B cell (primary cell): ENCODE measurements around the gene CD247. TPM values are rescaled to one million over a fixed set of nuclear protein-coding genes. Genes with fewer than 3 reads are reported as not detected.

Experiments
- ATAC-seq: fragments of 200-7000 bp; cut with Tn5 transposase; one replicate; pipeline ENCODE4 v1.10.0; 2021; ENCODE audit warnings: low read depth, mild to moderate bottlenecking, moderate number of reproducible peaks, moderate library complexity
- CTCF ChIA-PET: fragments of 350-600 bp; sonication (Branson Sonifier 250); formaldehyde crosslinking; loops from one replicate; lab custom pipeline; 2021; ENCODE audit warnings: antibody characterized with exemption, inconsistent platforms; lab: Charles Lee
- POLR2A ChIA-PET: fragments of 350-600 bp; sonication (Branson Sonifier 250); formaldehyde crosslinking; loops from one replicate; lab custom pipeline; 2021; ENCODE audit warnings: antibody characterized with exemption; lab: Charles Lee
- DNase-seq: peaks from one replicate; pipeline ENCODE4 v3.0.0; 2013
- H2AFZ ChIP-seq: 2 replicates; pipeline ENCODE4 v1.6.1; 2012; ENCODE audit warnings: mild to moderate bottlenecking, low read depth, low read length; ENCODE audit not compliant: insufficient read depth, poor library complexity, severe bottlenecking
- H3K27ac ChIP-seq, 2 donors: 1 replicate in 1 of 2; 2 replicates in 1 of 2; pipeline ENCODE4 v1.5.1; 2012 to 2013; ENCODE audit warnings: low read length in 2 of 2, mild to moderate bottlenecking in 2 of 2, moderate library complexity in 1 of 2
- H3K27me3 ChIP-seq, 4 experiments: fragments of 200-600 bp in 1 of 4; sonication (generic) in 1 of 4; replicated peaks in 1 of 4; 1 replicate in 2 of 4; 2 replicates in 2 of 4; pipeline versions ENCODE4 v1.6.1 to v1.7.0; 2013 to 2016; ENCODE audit warnings: low read length in 3 of 4, mild to moderate bottlenecking in 2 of 4, mixed read lengths in 1 of 4, moderate library complexity in 1 of 4; ENCODE audit not compliant: insufficient read depth in 4 of 4, control insufficient read depth in 3 of 4; ENCODE audit errors: control extremely low read depth in 1 of 4
- H3K36me3 ChIP-seq, 2 experiments: replicated peaks in 1 of 2; 1 replicate in 1 of 2; 2 replicates in 1 of 2; pipeline versions ENCODE4 v1.6.1 to v1.7.1; 2013; ENCODE audit warnings: low read length in 1 of 2; ENCODE audit not compliant: insufficient read depth in 2 of 2, control insufficient read depth in 1 of 2; ENCODE audit errors: control extremely low read depth in 1 of 2, extremely low read depth in 1 of 2
- H3K4me1 ChIP-seq, 2 donors: fragments of 200-600 bp in 1 of 2; sonication (generic) in 1 of 2; 1 replicate in 1 of 2; 2 replicates in 1 of 2; pipeline versions ENCODE4 v1.5.1 to v1.6.1; 2013 to 2017; ENCODE audit warnings: low read length in 2 of 2; ENCODE audit not compliant: control insufficient read depth in 2 of 2, insufficient read depth in 2 of 2
- H3K4me2 ChIP-seq: replicated peaks from 2 replicates; pipeline ENCODE3; 2012; ENCODE audit warnings: mild to moderate bottlenecking, low read depth, low read length; ENCODE audit not compliant: poor library complexity, severe bottlenecking
- H3K4me3 ChIP-seq, 5 experiments: fragments of 200-600 bp in 1 of 5; sonication (generic) in 1 of 5; 1 replicate in 3 of 5; 2 replicates in 2 of 5; pipeline versions ENCODE4 v1.5.1 to v1.7.0; 2011 to 2016; ENCODE audit warnings: low read length in 4 of 5, mild to moderate bottlenecking in 4 of 5, low read depth in 2 of 5, control low read depth in 1 of 5, moderate library complexity in 1 of 5; ENCODE audit not compliant: insufficient read depth in 1 of 5; ENCODE audit errors: control extremely low read depth in 1 of 5, extremely low read depth in 1 of 5
- H3K79me2 ChIP-seq: fragments of 200-600 bp; sonication (generic); one replicate; pipeline ENCODE4 v1.6.0; 2016; ENCODE audit warnings: low read length; ENCODE audit not compliant: control insufficient read depth, insufficient read depth
- H3K9ac ChIP-seq: fragments of 200-600 bp; sonication (generic); 2 replicates; pipeline ENCODE4 v1.6.1; 2017; ENCODE audit warnings: mild to moderate bottlenecking, low read length, moderate library complexity
- H3K9me3 ChIP-seq, 3 donors: one replicate each; pipeline versions ENCODE4 v1.6.1 to v1.7.1; 2013; ENCODE audit warnings: low read length in 2 of 3; ENCODE audit not compliant: control insufficient read depth in 2 of 3, insufficient read depth in 1 of 3; ENCODE audit errors: control extremely low read depth in 1 of 3
- H4K20me1 ChIP-seq: 2 replicates; pipeline ENCODE4 v1.6.0; 2012; ENCODE audit warnings: mild to moderate bottlenecking, low read length; ENCODE audit not compliant: insufficient read depth, control insufficient read depth, poor library complexity, severe bottlenecking
- H3K27ac Mint-ChIP-seq: one replicate; pipeline ENCODE4 v1.8.0; 2021; ENCODE audit warnings: mixed read lengths
- H3K27me3 Mint-ChIP-seq: one replicate; pipeline ENCODE4 v1.8.0; 2021; ENCODE audit warnings: mixed read lengths
- H3K4me1 Mint-ChIP-seq: one replicate; pipeline ENCODE4 v1.8.0; 2021; ENCODE audit warnings: mixed read lengths
- H3K4me3 Mint-ChIP-seq: one replicate; pipeline ENCODE4 v1.8.0; 2021; ENCODE audit warnings: mixed read lengths
- H3K9me3 Mint-ChIP-seq: one replicate; pipeline ENCODE4 v1.8.0; 2022; ENCODE audit warnings: mixed read lengths; ENCODE audit not compliant: insufficient read depth
- EZH2 ChIP-seq: IDR thresholded peaks from 2 replicates; pipeline ENCODE4 v1.6.1; 2012; ENCODE audit warnings: borderline replicate concordance, low read depth, mild to moderate bottlenecking, moderate library complexity, low read length; ENCODE audit not compliant: insufficient read depth, poor library complexity, severe bottlenecking
- WGBS: methylation state at CpG from one replicate; pipeline ENCODE4 v1.1.5; 2013; ENCODE audit warnings: missing lambda C conversion rate; ENCODE audit not compliant: insufficient coverage; 5-methylcytosine and 5-hydroxymethylcytosine counted together
- intact Hi-C: fragments of 100-400 bp; cut with micrococcal nuclease; formaldehyde crosslinking; loops from one replicate; pipeline ENCODE4 v1.10.0; 2022
- polyA plus RNA-seq: library from polyadenylated mRNA; depleted of rRNA; stranded (reverse); fragments of >200 nt; gene quantifications from 2 replicates; pipeline ENCODE4 v1.2.3, GENCODE V29; 2012
- total RNA-seq, 2 donors: library from RNA; stranded (reverse); fragments of 120-200 nt in 1 of 2; gene quantifications; 1 replicate in 1 of 2; 2 replicates in 1 of 2; pipeline versions ENCODE4 v1.2.3 to v1.2.4, GENCODE V29; 2013 to 2022
- TF ChIP-seq, protein P1 (sequence below): fragments of 200-600 bp; IDR thresholded peaks from one replicate; pipeline ENCODE4 v1.8.0; 2022; ENCODE audit warnings: antibody characterized with exemption, mild to moderate bottlenecking

The CD247 gene
- total and polyA plus RNA-seq, 2 donors (not counting 1 experiment from before 2014, with no cell fraction given) = 2.5 to 10.8 TPM

DNA sequence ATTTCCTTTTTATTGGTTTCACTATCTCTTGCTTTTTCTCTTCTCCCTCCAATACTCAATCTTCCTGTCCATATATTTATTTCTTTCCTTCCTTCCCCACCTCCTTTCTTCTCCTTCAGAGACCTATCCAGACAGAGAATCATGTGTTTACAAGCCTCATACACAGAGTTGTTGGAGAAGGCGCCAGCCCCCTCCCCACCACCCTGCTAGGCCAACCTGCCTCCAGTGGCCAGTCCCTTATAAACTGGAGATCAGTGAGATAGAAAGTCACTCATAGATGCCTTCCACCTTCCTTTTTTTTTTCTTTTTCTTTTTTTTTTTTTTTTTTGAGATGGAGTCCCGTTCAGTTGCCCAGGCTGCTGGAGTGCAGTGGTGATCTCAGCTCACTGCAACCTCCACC, 53.3 kb downstream of the CD247 start:
- ATAC-seq (no peak), DNase-seq (no peak)
- H2AFZ ChIP-seq = no peak overlapping the region
- no peaks in the 10 kb centered on the region for H4K20me1 ChIP-seq
- no peaks in the 10 kb centered on the region for H3K9me3 Mint-ChIP-seq
- H3K9ac ChIP-seq = no peak overlapping the region
- H3K4me1 Mint-ChIP-seq = no peaks in the 10 kb centered on the region
- H3K4me1 ChIP-seq = no peaks in the 10 kb centered on the region
- no peak overlapping the region for H3K4me3 ChIP-seq
- no peak overlapping the region for H3K4me2 ChIP-seq
- H3K27ac Mint-ChIP-seq = no peak overlapping the region
- no peaks in the 10 kb centered on the region for H3K79me2 ChIP-seq
- ChIA-PET CTCF (interaction anchor here (0.6 to 1.7 kb wide), 4 partner anchors 8 to 68 kb away, joined by 3 to 4 read pairs (median 4); no protein-coding TSS in a partner anchor), POLR2A (interaction anchor here (0.7 kb wide), 1 partner anchor 17 kb away, joined by 9 read pairs; no protein-coding TSS in a partner anchor)
- no CpG with 5 or more reads among the region's 2 CpGs for WGBS
- no peak for TF ChIP-seq EZH2
- TF ChIP-seq, protein P1, sequence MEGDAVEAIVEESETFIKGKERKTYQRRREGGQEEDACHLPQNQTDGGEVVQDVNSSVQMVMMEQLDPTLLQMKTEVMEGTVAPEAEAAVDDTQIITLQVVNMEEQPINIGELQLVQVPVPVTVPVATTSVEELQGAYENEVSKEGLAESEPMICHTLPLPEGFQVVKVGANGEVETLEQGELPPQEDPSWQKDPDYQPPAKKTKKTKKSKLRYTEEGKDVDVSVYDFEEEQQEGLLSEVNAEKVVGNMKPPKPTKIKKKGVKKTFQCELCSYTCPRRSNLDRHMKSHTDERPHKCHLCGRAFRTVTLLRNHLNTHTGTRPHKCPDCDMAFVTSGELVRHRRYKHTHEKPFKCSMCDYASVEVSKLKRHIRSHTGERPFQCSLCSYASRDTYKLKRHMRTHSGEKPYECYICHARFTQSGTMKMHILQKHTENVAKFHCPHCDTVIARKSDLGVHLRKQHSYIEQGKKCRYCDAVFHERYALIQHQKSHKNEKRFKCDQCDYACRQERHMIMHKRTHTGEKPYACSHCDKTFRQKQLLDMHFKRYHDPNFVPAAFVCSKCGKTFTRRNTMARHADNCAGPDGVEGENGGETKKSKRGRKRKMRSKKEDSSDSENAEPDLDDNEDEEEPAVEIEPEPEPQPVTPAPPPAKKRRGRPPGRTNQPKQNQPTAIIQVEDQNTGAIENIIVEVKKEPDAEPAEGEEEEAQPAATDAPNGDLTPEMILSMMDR = no peak
- no peak overlapping the region for H3K4me3 Mint-ChIP-seq
- no peaks in the 10 kb centered on the region for H3K27me3 ChIP-seq
- H3K36me3 ChIP-seq = no peaks in the 10 kb centered on the region
- no peaks in the 10 kb centered on the region for H3K27me3 Mint-ChIP-seq
- no peak overlapping the region for H3K27ac ChIP-seq
- intact Hi-C loops = no loop called here
- H3K9me3 ChIP-seq = no peaks in the 10 kb centered on the region

DNA sequence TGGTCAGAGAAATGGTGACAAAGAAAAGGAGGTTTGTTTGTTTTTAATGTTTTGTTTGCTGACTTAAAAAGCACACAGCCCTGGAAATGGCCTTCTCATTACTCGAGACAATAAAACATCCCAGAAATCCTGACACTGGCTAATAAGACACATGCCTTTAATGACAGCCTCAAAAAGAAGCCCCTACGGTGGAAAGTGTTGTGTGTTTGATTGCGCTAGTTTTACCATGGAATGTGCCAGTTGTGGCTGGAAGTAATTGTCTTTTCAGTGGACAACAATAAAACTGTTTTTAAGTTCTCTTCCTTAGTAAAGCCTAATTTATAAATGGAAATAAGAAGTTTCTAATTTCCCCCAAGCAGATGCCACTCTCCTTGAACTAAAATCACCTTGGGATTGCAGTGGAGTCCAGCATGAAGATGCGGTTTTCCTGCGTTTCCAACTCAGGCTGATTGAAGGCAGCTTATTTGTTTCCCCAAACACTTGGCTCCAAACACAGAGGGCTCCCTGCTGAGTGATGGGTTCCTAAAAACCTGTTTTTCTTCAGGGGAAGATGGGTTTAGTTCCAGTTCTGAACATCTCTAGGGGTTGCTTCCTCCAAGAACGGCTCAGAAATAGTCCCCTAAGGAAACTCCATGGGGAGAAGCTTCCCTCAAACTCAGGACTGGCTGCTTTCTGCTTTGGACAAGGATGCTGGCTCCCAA, 54.3 kb downstream of the CD247 start:
- intact Hi-C loops = no loop called here
- Mint-ChIP-seq H3K9me3 (no peaks in the 10 kb centered on the region), H3K27ac (no peak overlapping the region), H3K4me1 (no peaks in the 10 kb centered on the region), H3K4me3 (no peak overlapping the region), H3K27me3 (no peaks in the 10 kb centered on the region)
- ChIA-PET CTCF (interaction anchor here (1.2 kb wide), 1 partner anchor 69 kb away, joined by 3 read pairs; no protein-coding TSS in a partner anchor), POLR2A (no interaction called here)
- Histone ChIP-seq H3K4me2 (no peak overlapping the region), H3K27ac (no peak overlapping the region), H4K20me1 (no peaks in the 10 kb centered on the region), H3K9ac (no peak overlapping the region), H2AFZ (no peak overlapping the region), H3K79me2 (no peaks in the 10 kb centered on the region), H3K9me3 (no peaks in the 10 kb centered on the region), H3K4me3 (no peak overlapping the region), H3K36me3 (no peaks in the 10 kb centered on the region), H3K27me3 (no peaks in the 10 kb centered on the region), H3K4me1 (no peaks in the 10 kb centered on the region)
- no peak for ATAC-seq
- 95% methylated on average over 3 of the region's 6 CpGs for WGBS
- no peak for TF ChIP-seq EZH2
- TF ChIP-seq, protein P1 = no peak
- DNase-seq = no peak
